ENCODE measurements around the gene MAP3K20. TPM values are rescaled to one million over a fixed set of nuclear protein-coding genes. Genes with fewer than 3 reads are reported as not detected.

MAP3K20 gene
- total RNA-seq, 1 donor from 2014 or later, result 18.0 TPM

- Mint-ChIP-seq H3K27ac (no peak overlapping the region), H3K4me1 (peaks cover 16% of the 10 kb centered on the region), H3K4me3 (no peak overlapping the region), H3K9me3 (no peaks in the 10 kb centered on the region), H3K36me3 (no peaks in the 10 kb centered on the region), H3K27me3 (ENCODE audit: insufficient read depth, low read depth) (no peaks in the 10 kb centered on the region)
- H3F3A ChIP-seq (ENCODE audit: low read depth), result peaks cover 10% of the 10 kb centered on the region
- no peaks in the 10 kb centered on the region for H3K79me2 ChIP-seq (ENCODE audit: low read depth)
- H3K4me2 ChIP-seq, result no peak overlapping the region
- no peaks in the 10 kb centered on the region for H3K9me3 ChIP-seq (ENCODE audit: low read depth)
- no peak for DNase-seq (ENCODE audit: low spot score)
- H3K4me1 ChIP-seq, result peaks cover 27% of the 10 kb centered on the region
- TF ChIP-seq EZH2 (IDR thresholded peaks at IDR 0.05), result no peak
- TF ChIP-seq CTCF (IDR thresholded peaks at IDR 0.05), result no peak
- TF ChIP-seq EZH2phosphoT487 (IDR thresholded peaks at IDR 0.05), result no peak
- H3K27ac ChIP-seq, result no peak overlapping the region
- no peak overlapping the region for H2AFZ ChIP-seq (replicated peaks)
- H3K9ac ChIP-seq, result no peak overlapping the region
- H3K27me3 ChIP-seq, result no peaks in the 10 kb centered on the region
- H4K20me1 ChIP-seq (ENCODE audit: low read depth), result no peaks in the 10 kb centered on the region
- no peaks in the 10 kb centered on the region for H3K36me3 ChIP-seq
- no peak overlapping the region for H3K4me3 ChIP-seq
Measured at GRCh38 chr2:173248381-173248780, 172.7 kb downstream of the MAP3K20 start.

GRCh38 chr2:173249661-173250641, 174.3 kb downstream of the MAP3K20 start:
- H3K9ac ChIP-seq, result no peak overlapping the region

GRCh38 chr2:173251225-173251624, 175.6 kb downstream of the MAP3K20 start:
- Histone ChIP-seq H3F3A (ENCODE audit: low read depth) (peaks cover 10% of the 10 kb centered on the region), H4K20me1 (ENCODE audit: low read depth) (no peaks in the 10 kb centered on the region), H3K9me3 (ENCODE audit: low read depth) (no peaks in the 10 kb centered on the region), H3K79me2 (ENCODE audit: low read depth) (no peaks in the 10 kb centered on the region), H2AFZ (replicated peaks) (no peak overlapping the region), H3K27me3 (no peaks in the 10 kb centered on the region), H3K9ac (no peak overlapping the region), H3K4me3 (no peak overlapping the region), H3K4me1 (peaks cover 27% of the 10 kb centered on the region), H3K4me2 (no peak overlapping the region), H3K27ac (peak overlapping the region; percentile 46), H3K36me3 (no peaks in the 10 kb centered on the region)
- H3K4me3 Mint-ChIP-seq, result no peak overlapping the region
- H3K9me3 Mint-ChIP-seq, result no peaks in the 10 kb centered on the region
- no peak for DNase-seq (ENCODE audit: low spot score)
- no peaks in the 10 kb centered on the region for H3K36me3 Mint-ChIP-seq
- no peak for TF ChIP-seq EZH2 (IDR thresholded peaks at IDR 0.05)
- TF ChIP-seq CTCF (IDR thresholded peaks at IDR 0.05), result no peak
- no peak for TF ChIP-seq EZH2phosphoT487 (IDR thresholded peaks at IDR 0.05)
- H3K4me1 Mint-ChIP-seq, result peaks cover 16% of the 10 kb centered on the region
- H3K27me3 Mint-ChIP-seq (ENCODE audit: insufficient read depth, low read depth), result no peaks in the 10 kb centered on the region
- H3K27ac Mint-ChIP-seq, result no peak overlapping the region

More at GRCh38 chr2:173249661-173250641, 174.3 kb downstream of the MAP3K20 start:
- peaks cover 27% of the 10 kb centered on the region for H3K4me1 ChIP-seq
- H3K4me3 Mint-ChIP-seq, result no peak overlapping the region
- H3K9me3 ChIP-seq (ENCODE audit: low read depth), result no peaks in the 10 kb centered on the region
- no peaks in the 10 kb centered on the region for H4K20me1 ChIP-seq (ENCODE audit: low read depth)
- peak overlapping the region; percentile 36 for H3K4me2 ChIP-seq
- no peaks in the 10 kb centered on the region for H3K9me3 Mint-ChIP-seq
- H3K27ac Mint-ChIP-seq, result peak overlapping the region; percentile 12
- H3K27me3 Mint-ChIP-seq (ENCODE audit: insufficient read depth, low read depth), result no peaks in the 10 kb centered on the region
- TF ChIP-seq EZH2 (IDR thresholded peaks at IDR 0.05), result no peak
- TF ChIP-seq EZH2phosphoT487 (IDR thresholded peaks at IDR 0.05), result no peak
- TF ChIP-seq CTCF (IDR thresholded peaks at IDR 0.05), result no peak
- no peak overlapping the region for H2AFZ ChIP-seq (replicated peaks)
- H3K4me1 Mint-ChIP-seq, result peaks cover 16% of the 10 kb centered on the region
- H3K4me3 ChIP-seq, result no peak overlapping the region
- no peaks in the 10 kb centered on the region for H3K36me3 Mint-ChIP-seq
- H3K27me3 ChIP-seq, result no peaks in the 10 kb centered on the region
- peaks cover 10% of the 10 kb centered on the region for H3F3A ChIP-seq (ENCODE audit: low read depth)
- no peaks in the 10 kb centered on the region for H3K36me3 ChIP-seq
- H3K27ac ChIP-seq, result peak overlapping the region; percentile 64
- DNase-seq (ENCODE audit: low spot score), result peak; percentile 36
- no peaks in the 10 kb centered on the region for H3K79me2 ChIP-seq (ENCODE audit: low read depth)

Data from neural progenitor cell (in vitro differentiated cells).